Kidney glomerular epithelial cell (primary cell): Measurements from ENCODE around the gene PARP1.

Experiments
- DNase-seq: peaks from one replicate; lab custom pipeline; 2025; lab: John Stamatoyannopoulos, UW

PARP1 gene

DNA sequence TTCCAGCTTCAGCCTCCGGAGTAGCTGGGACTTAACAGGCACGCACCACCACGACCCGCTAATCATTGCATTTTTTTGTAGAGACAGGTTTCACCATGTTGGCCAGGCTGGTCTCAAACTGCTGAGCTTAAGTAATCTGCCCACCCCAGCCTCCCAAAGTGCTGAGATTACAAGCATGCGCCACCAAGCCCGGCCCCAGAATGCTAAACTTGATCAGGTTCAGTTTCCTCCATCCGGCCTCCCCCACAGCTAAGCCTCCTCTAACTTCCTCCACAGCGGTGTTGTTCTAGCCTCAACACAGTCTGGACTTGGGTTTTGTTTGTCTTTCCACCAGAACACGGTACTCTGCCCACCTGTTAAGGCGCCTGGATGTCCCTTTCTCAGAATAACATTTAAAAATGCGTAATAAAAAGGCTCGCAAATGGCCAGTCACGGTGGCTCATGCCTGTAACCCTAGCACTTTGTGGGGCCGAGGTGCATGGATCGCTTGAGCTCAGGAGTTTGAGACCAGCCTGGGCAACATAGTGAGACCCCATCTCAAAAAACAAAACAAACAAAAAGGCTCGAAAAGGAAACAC is 2.4 kb downstream of the PARP1 start:
- DNase-seq, result no peak

GRCh38 chr1:226404904-226405222 is 3.0 kb downstream of the PARP1 start:
- no peak for DNase-seq

- DNase-seq, result no peak
These were observed 3.6 kb downstream of the PARP1 start for GRCh38 chr1:226404063-226404903.

- DNase-seq, result peak; percentile 46
These were observed 4.5 kb downstream of the PARP1 start for GRCh38 chr1:226403201-226404034.

GRCh38 chr1:226402739-226403165 is 5.1 kb downstream of the PARP1 start:
- DNase-seq, result no peak

GRCh38 chr1:226401355-226402303 is 6.3 kb downstream of the PARP1 start:
- DNase-seq, result no peak

DNA sequence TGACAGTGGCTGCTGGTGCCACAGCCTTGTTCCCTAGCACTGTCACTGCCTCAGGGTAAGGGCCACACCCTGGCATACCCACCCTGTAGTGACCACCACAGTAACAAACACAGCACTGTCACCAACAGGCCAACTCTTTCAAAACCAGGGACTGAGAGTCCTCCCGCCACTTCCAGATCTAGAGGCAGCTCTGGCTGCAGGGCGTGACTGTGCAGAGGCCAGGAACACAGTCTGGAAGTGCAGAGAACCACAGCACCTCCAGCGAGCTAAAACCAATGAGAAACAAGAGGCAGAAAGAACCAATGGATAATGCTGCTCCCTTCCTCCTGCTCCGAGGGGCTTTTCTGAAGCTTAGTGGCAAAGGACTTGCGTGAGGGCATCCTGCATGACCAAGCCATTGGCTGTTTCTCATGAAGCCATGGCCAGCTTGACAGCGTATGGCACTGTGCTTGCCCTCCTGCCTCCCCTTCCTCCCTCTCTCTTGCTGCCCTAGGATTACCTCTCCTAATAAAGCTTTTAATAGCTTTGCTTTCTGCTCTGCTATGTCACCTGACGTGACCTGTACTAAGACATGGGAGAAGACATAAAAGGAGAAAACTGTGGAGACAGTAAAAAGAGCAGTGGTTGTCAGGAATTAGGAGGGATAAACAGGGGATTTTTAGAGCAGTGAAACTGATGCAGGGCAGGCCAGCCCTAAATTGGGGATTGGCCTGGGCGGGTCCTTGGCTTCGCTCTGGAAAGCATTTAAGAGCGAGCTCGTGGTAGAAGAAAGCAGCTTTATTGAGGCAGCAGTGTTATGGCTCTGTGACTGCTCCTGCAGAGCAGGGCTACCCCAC is 7.2 kb downstream of the PARP1 start:
- no peak for DNase-seq

- DNase-seq, result no peak
These were observed 9.8 kb downstream of the PARP1 start for GRCh38 chr1:226397955-226398636.

- DNase-seq, result no peak
These were observed 10.6 kb downstream of the PARP1 start for GRCh38 chr1:226397011-226397926.

DNA sequence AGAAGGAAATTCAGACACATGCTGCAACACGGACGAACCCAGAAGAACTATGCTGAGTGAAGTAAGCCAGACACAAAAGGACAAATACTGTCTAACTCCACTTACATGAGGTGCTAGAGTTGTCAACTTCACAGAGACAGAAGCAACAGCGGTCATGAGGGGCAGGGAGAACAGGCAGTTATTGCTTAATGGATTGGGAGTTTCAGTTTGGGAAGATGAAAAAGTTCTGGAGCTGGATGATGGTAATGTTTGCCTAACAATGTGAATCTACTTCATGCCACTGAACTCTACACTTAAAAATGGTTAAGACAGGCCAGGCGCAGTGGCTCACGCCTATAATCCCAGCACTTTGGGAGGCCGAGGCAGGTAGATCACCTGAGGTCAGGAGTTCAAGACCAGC is 12.1 kb downstream of the PARP1 start:
- DNase-seq, result no peak

DNA sequence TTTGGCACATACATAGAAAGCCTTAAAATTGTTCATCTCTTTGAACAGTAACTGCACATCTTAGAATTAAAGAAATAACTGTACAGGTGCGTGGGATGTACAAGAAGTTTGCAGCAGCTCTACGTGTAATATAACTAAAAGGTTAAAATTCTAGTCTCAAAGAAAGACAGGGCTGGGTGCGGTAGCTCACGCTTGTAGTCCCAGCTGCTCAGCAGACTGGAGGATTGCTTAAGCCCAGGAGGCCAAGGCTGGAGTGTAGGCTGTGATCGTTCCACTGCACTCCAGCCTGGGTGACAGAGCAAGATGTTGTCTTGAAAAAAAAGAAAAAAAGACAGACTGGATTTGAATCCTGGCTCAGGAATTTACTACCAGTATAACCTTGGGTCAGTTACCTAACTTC is 13.4 kb downstream of the PARP1 start:
- no peak for DNase-seq

- DNase-seq, result no peak
These were observed 17.2 kb downstream of the PARP1 start for GRCh38 chr1:226390681-226391080.

GRCh38 chr1:226388131-226388530 is 19.8 kb downstream of the PARP1 start:
- no peak for DNase-seq

DNA sequence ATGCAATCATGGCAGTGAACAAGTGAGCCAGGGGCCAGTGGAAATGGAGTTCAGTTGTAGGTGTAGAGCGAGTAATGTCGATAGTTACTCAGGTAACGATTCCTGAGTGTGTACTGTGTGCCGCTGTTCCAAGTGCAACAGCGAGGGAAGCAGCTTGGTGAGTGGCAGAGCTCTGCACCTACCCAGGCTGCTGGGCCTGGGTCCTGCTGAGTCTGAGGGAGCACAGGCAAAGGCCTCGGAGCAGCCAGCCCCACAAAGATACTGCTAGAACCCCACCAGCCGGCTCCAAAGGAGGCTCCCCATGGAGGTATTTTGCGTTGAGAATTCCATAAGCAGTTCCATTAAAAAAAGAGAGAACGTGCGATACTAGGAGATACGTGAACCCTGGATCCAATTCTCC is 23.2 kb downstream of the PARP1 start:
- DNase-seq, result no peak

DNA sequence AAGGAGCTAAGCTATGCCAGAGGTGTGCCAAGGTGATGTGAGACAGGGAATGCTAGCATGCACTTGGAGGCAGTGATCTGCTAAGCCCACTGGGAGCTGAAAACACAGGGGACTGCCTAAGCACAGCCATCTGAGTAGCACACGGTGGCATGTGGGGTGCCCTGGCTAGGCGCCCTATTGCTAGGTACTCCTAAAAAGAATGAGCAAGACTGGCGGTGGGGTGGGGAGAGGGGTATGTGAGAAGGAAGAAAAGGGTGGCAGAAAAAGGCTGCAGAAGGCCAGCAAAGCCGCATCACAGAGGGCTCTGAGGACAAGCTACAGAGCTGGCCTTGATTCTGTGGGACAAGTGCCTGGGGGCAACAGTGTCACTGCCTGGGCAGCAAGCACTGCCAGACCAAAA is 23.9 kb downstream of the PARP1 start:
- no peak for DNase-seq

GRCh38 chr1:226382030-226382429 is 25.9 kb downstream of the PARP1 start:
- no peak for DNase-seq

GRCh38 chr1:226381226-226381998 is 26.5 kb downstream of the PARP1 start:
- DNase-seq, result no peak

DNA sequence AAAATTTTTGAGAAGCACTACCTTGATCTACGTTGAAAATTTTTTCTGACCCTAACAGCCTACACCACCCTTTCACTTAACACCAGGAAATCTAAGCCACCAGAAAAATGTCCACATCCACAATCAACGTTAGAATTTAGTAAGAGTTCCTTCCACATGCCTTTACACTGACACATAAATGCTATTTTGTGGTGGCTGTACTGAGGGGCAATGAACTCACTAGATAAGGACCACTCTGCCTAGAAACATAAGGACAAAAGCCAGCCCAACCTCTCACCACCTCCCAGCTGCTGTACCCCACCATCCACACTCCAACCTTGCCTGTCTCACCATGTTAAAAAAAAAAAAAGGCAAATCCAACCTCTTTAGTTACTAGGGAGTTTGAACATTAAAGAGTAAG is 29.8 kb downstream of the PARP1 start:
- DNase-seq, result no peak
